DOHH2 (cell line): Measurements from ENCODE around the gene GSAP.

Experiments used
- EZH2phosphoT487 ChIP-seq: fragments of 200-600 bp; sonication (generic); IDR thresholded peaks from 2 replicates; pipeline ENCODE4 v1.6.1; 2017; ENCODE audit warnings: borderline replicate concordance, mild to moderate bottlenecking, antibody characterized with exemption, low read length, moderate library complexity, mixed read lengths
- TF ChIP-seq, protein P1 (sequence below): fragments of 200-600 bp; sonication (generic); IDR thresholded peaks from one replicate; pipeline ENCODE4 v1.5.1; 2014; ENCODE audit warnings: antibody characterized with exemption, mild to moderate bottlenecking, low read depth, low read length; ENCODE audit not compliant: poor library complexity, severe bottlenecking

DNA sequence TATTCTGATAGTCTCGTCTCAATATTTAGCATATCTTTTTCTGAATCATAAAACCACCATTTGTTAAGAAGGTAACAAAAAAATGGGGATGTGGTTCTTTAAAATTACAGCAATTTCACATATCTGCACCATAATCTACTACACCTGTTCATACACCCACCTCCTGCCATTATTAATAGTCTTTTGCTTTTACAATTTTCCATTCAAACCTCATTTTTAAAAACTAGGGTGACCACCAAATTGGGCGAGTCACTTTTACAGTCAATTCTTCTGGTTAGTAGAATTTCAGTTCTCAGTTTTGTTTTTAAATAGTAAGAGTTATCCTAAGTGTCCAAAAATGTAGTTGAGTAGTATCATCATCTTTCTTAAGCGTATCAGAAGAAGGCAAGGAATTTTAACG, 48.4 kb upstream of the GSAP start:
- TF ChIP-seq, protein P1, sequence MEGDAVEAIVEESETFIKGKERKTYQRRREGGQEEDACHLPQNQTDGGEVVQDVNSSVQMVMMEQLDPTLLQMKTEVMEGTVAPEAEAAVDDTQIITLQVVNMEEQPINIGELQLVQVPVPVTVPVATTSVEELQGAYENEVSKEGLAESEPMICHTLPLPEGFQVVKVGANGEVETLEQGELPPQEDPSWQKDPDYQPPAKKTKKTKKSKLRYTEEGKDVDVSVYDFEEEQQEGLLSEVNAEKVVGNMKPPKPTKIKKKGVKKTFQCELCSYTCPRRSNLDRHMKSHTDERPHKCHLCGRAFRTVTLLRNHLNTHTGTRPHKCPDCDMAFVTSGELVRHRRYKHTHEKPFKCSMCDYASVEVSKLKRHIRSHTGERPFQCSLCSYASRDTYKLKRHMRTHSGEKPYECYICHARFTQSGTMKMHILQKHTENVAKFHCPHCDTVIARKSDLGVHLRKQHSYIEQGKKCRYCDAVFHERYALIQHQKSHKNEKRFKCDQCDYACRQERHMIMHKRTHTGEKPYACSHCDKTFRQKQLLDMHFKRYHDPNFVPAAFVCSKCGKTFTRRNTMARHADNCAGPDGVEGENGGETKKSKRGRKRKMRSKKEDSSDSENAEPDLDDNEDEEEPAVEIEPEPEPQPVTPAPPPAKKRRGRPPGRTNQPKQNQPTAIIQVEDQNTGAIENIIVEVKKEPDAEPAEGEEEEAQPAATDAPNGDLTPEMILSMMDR = no peak
- no peak for TF ChIP-seq EZH2phosphoT487
